Trophoblast cell (in vitro differentiated cells and primary cell): ENCODE data around the gene GJA4.

Source experiments
- DNase-seq, 2 donors: peaks; one replicate each; pipeline ENCODE4 v3.0.0-alpha.2; 2016
- H2AFZ ChIP-seq: 2 replicates; pipeline ENCODE4 v1.6.1; 2013; ENCODE audit warnings: low read length, moderate library complexity, mild to moderate bottlenecking; ENCODE audit not compliant: insufficient read depth, poor library complexity
- H2AK5ac ChIP-seq: 2 replicates; pipeline ENCODE4 v1.6.1; 2013; ENCODE audit warnings: mild to moderate bottlenecking, low read length
- H2BK120ac ChIP-seq: 2 replicates; pipeline ENCODE4 v1.6.1; 2013; ENCODE audit warnings: low read length, mild to moderate bottlenecking, moderate library complexity; ENCODE audit not compliant: insufficient read depth, poor library complexity
- H2BK12ac ChIP-seq: 2 replicates; pipeline ENCODE4 v1.6.1; 2013; ENCODE audit warnings: mild to moderate bottlenecking, low read length, moderate library complexity
- H2BK5ac ChIP-seq: 2 replicates; pipeline ENCODE4 v1.6.1; 2013; ENCODE audit warnings: low read length, low read depth, moderate library complexity, mild to moderate bottlenecking; ENCODE audit not compliant: poor library complexity
- H3K14ac ChIP-seq: 2 replicates; pipeline ENCODE4 v1.6.1; 2013; ENCODE audit warnings: mild to moderate bottlenecking, low read length
- H3K18ac ChIP-seq: 2 replicates; pipeline ENCODE4 v1.6.1; 2013; ENCODE audit warnings: mild to moderate bottlenecking, low read length
- H3K23ac ChIP-seq: 2 replicates; pipeline ENCODE4 v1.6.1; 2013; ENCODE audit warnings: low read length
- H3K27ac ChIP-seq: 2 replicates; pipeline ENCODE4 v1.5.1; 2013; ENCODE audit warnings: low read depth, mild to moderate bottlenecking, inconsistent platforms, low read length, moderate library complexity
- H3K27me3 ChIP-seq: 2 replicates; pipeline ENCODE4 v1.6.1; 2013; ENCODE audit warnings: inconsistent platforms, mild to moderate bottlenecking, low read length, moderate library complexity; ENCODE audit not compliant: insufficient read depth
- H3K36me3 ChIP-seq, 2 experiments: 1 replicate in 1 of 2; 2 replicates in 1 of 2; pipeline ENCODE4 v1.6.1; 2013; ENCODE audit warnings: low read length in 2 of 2, mild to moderate bottlenecking in 2 of 2, moderate library complexity in 1 of 2; ENCODE audit not compliant: insufficient read depth in 2 of 2, control insufficient read depth in 1 of 2
- H3K4ac ChIP-seq: 2 replicates; pipeline ENCODE4 v1.6.1; 2013; ENCODE audit warnings: low read depth, mild to moderate bottlenecking, low read length, moderate library complexity
- H3K4me1 ChIP-seq, 2 experiments: 1 replicate in 1 of 2; 2 replicates in 1 of 2; pipeline ENCODE4 v1.6.1; 2013; ENCODE audit warnings: low read length in 2 of 2, mild to moderate bottlenecking in 2 of 2, moderate library complexity in 1 of 2; ENCODE audit not compliant: insufficient read depth in 2 of 2, control insufficient read depth in 1 of 2
- H3K4me2 ChIP-seq: 2 replicates; pipeline ENCODE4 v1.6.1; 2013; ENCODE audit warnings: inconsistent platforms, mild to moderate bottlenecking, low read length, moderate library complexity
- H3K4me3 ChIP-seq: 2 replicates; pipeline ENCODE4 v1.5.1; 2013; ENCODE audit warnings: mild to moderate bottlenecking, low read depth, low read length, inconsistent platforms
- H3K79me1 ChIP-seq: one replicate; pipeline ENCODE4 v1.6.1; 2013; ENCODE audit warnings: low read length
- H3K79me2 ChIP-seq: 2 replicates; pipeline ENCODE4 v1.6.1; 2013; ENCODE audit warnings: low read length, mild to moderate bottlenecking; ENCODE audit not compliant: control insufficient read depth, insufficient read depth, poor library complexity
- H3K9ac ChIP-seq: 2 replicates; pipeline ENCODE4 v1.6.1; 2013; ENCODE audit warnings: mild to moderate bottlenecking, low read length
- H3K9me3 ChIP-seq: 2 replicates; pipeline ENCODE4 v1.6.1; 2013; ENCODE audit warnings: low read depth, mild to moderate bottlenecking, control low read depth, inconsistent platforms, low read length; ENCODE audit not compliant: insufficient read depth
- H4K12ac ChIP-seq: 2 replicates; pipeline ENCODE4 v1.6.1; 2013; ENCODE audit warnings: low read depth, mild to moderate bottlenecking, low read length, moderate library complexity
- H4K8ac ChIP-seq: 2 replicates; pipeline ENCODE4 v1.6.1; 2013; ENCODE audit warnings: low read depth, mild to moderate bottlenecking, low read length, moderate library complexity
- H4K91ac ChIP-seq: one replicate; pipeline ENCODE4 v1.6.1; 2013; ENCODE audit warnings: low read depth, mild to moderate bottlenecking, low read length, moderate library complexity
- WGBS: extraction: QIAGEN DNeasy Blood & Tissue Kit; methylation state at CpG from one replicate; pipeline ENCODE4 v1.1.7; 2013; ENCODE audit warnings: missing lambda C conversion rate; ENCODE audit not compliant: insufficient read length, insufficient coverage; ENCODE audit errors: extremely low coverage; 5-methylcytosine and 5-hydroxymethylcytosine counted together

GJA4 gene

GRCh38 chr1:34781844-34782391 is 10.9 kb upstream of the GJA4 start:
- peaks cover 11 to 13% of the 10 kb centered on the region in 2 experiments for H3K4me1 ChIP-seq
- H3K27me3 ChIP-seq: peaks cover 4% of the 10 kb centered on the region
- peak in 1 of 2 donors; percentile 49 for DNase-seq
- peaks cover 2% of the 10 kb centered on the region for H3K9me3 ChIP-seq
- no peak overlapping the region for H2AK5ac ChIP-seq
- no peak overlapping the region for H2BK5ac ChIP-seq
- no peak overlapping the region for H4K12ac ChIP-seq
- no peak overlapping the region for H3K23ac ChIP-seq
- no CpG with 5 or more reads among the region's 18 CpGs for WGBS
- H3K79me2 ChIP-seq: no peaks in the 10 kb centered on the region
- H3K18ac ChIP-seq: no peak overlapping the region
- H3K4me2 ChIP-seq: peak overlapping the region; percentile 60
- H4K91ac ChIP-seq: no peak overlapping the region
- no peak overlapping the region for H3K27ac ChIP-seq
- no peak overlapping the region for H2AFZ ChIP-seq
- H2BK120ac ChIP-seq: no peak overlapping the region
- H3K79me1 ChIP-seq: no peaks in the 10 kb centered on the region
- no peak overlapping the region for H4K8ac ChIP-seq
- no peaks in the 10 kb centered on the region for H3K36me3 ChIP-seq
- no peak overlapping the region for H3K4ac ChIP-seq
- H3K14ac ChIP-seq: no peak overlapping the region
- H3K9ac ChIP-seq: no peak overlapping the region
- no peak overlapping the region for H3K4me3 ChIP-seq
- H2BK12ac ChIP-seq: no peak overlapping the region

DNA sequence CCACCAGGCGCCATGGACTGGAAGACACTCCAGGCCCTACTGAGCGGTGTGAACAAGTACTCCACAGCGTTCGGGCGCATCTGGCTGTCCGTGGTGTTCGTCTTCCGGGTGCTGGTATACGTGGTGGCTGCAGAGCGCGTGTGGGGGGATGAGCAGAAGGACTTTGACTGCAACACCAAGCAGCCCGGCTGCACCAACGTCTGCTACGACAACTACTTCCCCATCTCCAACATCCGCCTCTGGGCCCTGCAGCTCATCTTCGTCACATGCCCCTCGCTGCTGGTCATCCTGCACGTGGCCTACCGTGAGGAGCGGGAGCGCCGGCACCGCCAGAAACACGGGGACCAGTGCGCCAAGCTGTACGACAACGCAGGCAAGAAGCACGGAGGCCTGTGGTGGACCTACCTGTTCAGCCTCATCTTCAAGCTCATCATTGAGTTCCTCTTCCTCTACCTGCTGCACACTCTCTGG is 8.0 kb upstream of the GJA4 start:
- peaks cover 2% of the 10 kb centered on the region for H3K9me3 ChIP-seq
- H2AK5ac ChIP-seq: no peak overlapping the region
- no peak overlapping the region for H4K8ac ChIP-seq
- H4K91ac ChIP-seq: no peak overlapping the region
- no peaks in the 10 kb centered on the region for H3K36me3 ChIP-seq
- no peak overlapping the region for H3K18ac ChIP-seq
- H3K79me2 ChIP-seq: no peaks in the 10 kb centered on the region
- no CpG with 5 or more reads among the region's 28 CpGs for WGBS
- no peak overlapping the region for H3K14ac ChIP-seq
- no peak overlapping the region for H2BK12ac ChIP-seq
- no peak overlapping the region for H3K27ac ChIP-seq
- H3K23ac ChIP-seq: no peak overlapping the region
- no peak overlapping the region for H2BK120ac ChIP-seq
- no peak overlapping the region for H2BK5ac ChIP-seq
- no peak overlapping the region for H3K9ac ChIP-seq
- no peak overlapping the region for H4K12ac ChIP-seq
- no peak for DNase-seq
- H2AFZ ChIP-seq: no peak overlapping the region
- H3K27me3 ChIP-seq: peaks cover 4% of the 10 kb centered on the region
- H3K79me1 ChIP-seq: no peaks in the 10 kb centered on the region
- peak overlapping the region; percentile 25 for H3K4me3 ChIP-seq
- no peak overlapping the region for H3K4ac ChIP-seq
- peaks cover 11 to 13% of the 10 kb centered on the region in 2 experiments for H3K4me1 ChIP-seq
- no peak overlapping the region for H3K4me2 ChIP-seq

GRCh38 chr1:34785231-34785874 is 7.4 kb upstream of the GJA4 start:
- Histone ChIP-seq H2AK5ac (no peak overlapping the region), H3K4me3 (peak overlapping the region; percentile 25), H3K23ac (no peak overlapping the region), H2AFZ (no peak overlapping the region), H3K4me1 (peaks cover 11 to 13% of the 10 kb centered on the region in 2 experiments), H3K14ac (no peak overlapping the region), H2BK12ac (no peak overlapping the region), H3K9me3 (peaks cover 2% of the 10 kb centered on the region), H3K27ac (no peak overlapping the region), H3K4me2 (no peak overlapping the region), H3K36me3 (no peaks in the 10 kb centered on the region), H3K79me2 (no peaks in the 10 kb centered on the region), H4K91ac (no peak overlapping the region), H2BK120ac (no peak overlapping the region), H2BK5ac (no peak overlapping the region), H3K27me3 (peaks cover 4% of the 10 kb centered on the region), H3K79me1 (no peaks in the 10 kb centered on the region), H4K12ac (no peak overlapping the region), H4K8ac (no peak overlapping the region), H3K18ac (no peak overlapping the region), H3K4ac (no peak overlapping the region), H3K9ac (no peak overlapping the region)
- peak in 1 of 2 donors; percentile 8 for DNase-seq
- no CpG with 5 or more reads among the region's 22 CpGs for WGBS

- Histone ChIP-seq H2AFZ (no peak overlapping the region), H3K9me3 (peaks cover 2% of the 10 kb centered on the region), H3K79me1 (no peaks in the 10 kb centered on the region), H3K4me2 (no peak overlapping the region), H3K9ac (no peak overlapping the region), H3K79me2 (no peaks in the 10 kb centered on the region), H2BK5ac (no peak overlapping the region), H3K36me3 (no peaks in the 10 kb centered on the region), H3K4me1 (peaks cover 10 to 13% of the 10 kb centered on the region in 2 experiments), H3K27ac (no peak overlapping the region), H4K12ac (no peak overlapping the region), H4K91ac (no peak overlapping the region), H3K18ac (no peak overlapping the region), H3K4ac (no peak overlapping the region), H3K4me3 (no peak overlapping the region), H3K27me3 (peaks cover 2% of the 10 kb centered on the region), H3K14ac (no peak overlapping the region), H3K23ac (no peak overlapping the region), H2BK12ac (no peak overlapping the region), H4K8ac (no peak overlapping the region), H2AK5ac (no peak overlapping the region), H2BK120ac (no peak overlapping the region)
- no CpG with 5 or more reads among the region's 4 CpGs for WGBS
- no peak for DNase-seq
These were observed 6.8 kb upstream of the GJA4 start for GRCh38 chr1:34785875-34786470.
